Ishikawa (cell line): ENCODE data around the gene LY6G5B.

ENCODE experiments used
- CEBPB ChIP-seq: IDR thresholded peaks from 2 replicates; pipeline ENCODE4 v1.6.1; 2012
- CREB1 ChIP-seq: IDR thresholded peaks from 2 replicates; pipeline ENCODE4 v1.6.1; 2012; ENCODE audit warnings: low read depth
- EGR1 ChIP-seq: IDR thresholded peaks from 2 replicates; pipeline ENCODE4 v1.6.1; 2012
- EP300 ChIP-seq: IDR thresholded peaks from 2 replicates; pipeline ENCODE4 v1.6.1; 2012; ENCODE audit warnings: borderline replicate concordance
- FOXM1 ChIP-seq: IDR thresholded peaks from 2 replicates; pipeline ENCODE4 v1.6.1; 2012; ENCODE audit warnings: low read depth, borderline replicate concordance
- MAX ChIP-seq: IDR thresholded peaks from 2 replicates; pipeline ENCODE4 v1.6.1; 2012
- NFIC ChIP-seq: IDR thresholded peaks from 2 replicates; pipeline ENCODE4 v1.6.1; 2012
- RAD21 ChIP-seq: IDR thresholded peaks from 2 replicates; pipeline ENCODE4 v1.6.1; 2012; ENCODE audit warnings: low read depth
- REST ChIP-seq: IDR thresholded peaks from 2 replicates; pipeline ENCODE4 v1.6.1; 2012; ENCODE audit warnings: low read depth, mild to moderate bottlenecking
- TAF1 ChIP-seq: IDR thresholded peaks from 2 replicates; pipeline ENCODE4 v1.6.1; 2012; ENCODE audit warnings: low read depth, mild to moderate bottlenecking
- TCF12 ChIP-seq: IDR thresholded peaks from 2 replicates; pipeline ENCODE4 v1.6.1; 2012; ENCODE audit warnings: low read depth
- TEAD4 ChIP-seq: IDR thresholded peaks from 2 replicates; pipeline ENCODE4 v1.6.1; 2012
- USF1 ChIP-seq: IDR thresholded peaks from 2 replicates; pipeline ENCODE4 v1.6.1; 2012
- YY1 ChIP-seq: IDR thresholded peaks from 2 replicates; pipeline ENCODE4 v1.6.1; 2012; ENCODE audit warnings: low read depth
- ZBTB7A ChIP-seq: IDR thresholded peaks from 2 replicates; pipeline ENCODE4 v1.6.1; 2012; ENCODE audit warnings: low read depth

The LY6G5B gene

GRCh38 chr6:31633447-31633846 lies 36.3 kb upstream of the LY6G5B start:
- TF ChIP-seq FOXM1 = no peak
- TF ChIP-seq TCF12 = no peak
- no peak for TF ChIP-seq EGR1
- TF ChIP-seq REST = no peak
- no peak for TF ChIP-seq USF1
- no peak for TF ChIP-seq MAX
- no peak for TF ChIP-seq EP300
- TF ChIP-seq NFIC = no peak
- no peak for TF ChIP-seq CREB1
- TF ChIP-seq TAF1 = no peak
- no peak for TF ChIP-seq YY1
- TF ChIP-seq TEAD4 = no peak
- no peak for TF ChIP-seq ZBTB7A
- no peak for TF ChIP-seq RAD21
- no peak for TF ChIP-seq CEBPB

DNA sequence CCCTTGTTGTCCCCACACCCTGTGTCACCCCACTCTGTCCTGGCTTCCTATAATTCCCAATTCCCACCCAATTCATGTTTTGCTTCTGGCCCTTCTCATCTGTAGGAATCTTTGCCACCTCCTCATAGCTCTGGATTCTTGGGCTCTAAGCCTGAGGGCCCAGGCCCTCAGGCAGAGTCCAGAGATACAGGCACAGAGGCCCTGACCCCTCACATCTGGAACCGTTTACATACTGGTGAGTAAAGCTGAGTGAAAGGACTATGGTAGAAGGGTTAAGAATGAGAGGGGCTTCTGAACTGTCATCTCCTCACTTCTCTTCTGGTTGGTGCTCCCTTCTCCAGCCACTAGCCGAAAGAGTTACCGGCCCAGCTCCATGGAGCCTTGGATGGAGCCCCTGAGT lies 35.6 kb upstream of the LY6G5B start:
- TF ChIP-seq USF1 = no peak
- no peak for TF ChIP-seq REST
- TF ChIP-seq TAF1 = no peak
- TF ChIP-seq MAX = no peak
- no peak for TF ChIP-seq EGR1
- no peak for TF ChIP-seq FOXM1
- no peak for TF ChIP-seq CREB1
- TF ChIP-seq TEAD4 = no peak
- TF ChIP-seq RAD21 = no peak
- no peak for TF ChIP-seq EP300
- no peak for TF ChIP-seq TCF12
- no peak for TF ChIP-seq YY1

- no peak for TF ChIP-seq EGR1
- no peak for TF ChIP-seq YY1
- TF ChIP-seq TAF1 = no peak
- TF ChIP-seq CREB1 = no peak
- no peak for TF ChIP-seq TEAD4
- TF ChIP-seq REST = no peak
- TF ChIP-seq RAD21 = no peak
- no peak for TF ChIP-seq NFIC
Observed at GRCh38 chr6:31634969-31635575, 34.7 kb upstream of the LY6G5B start.

GRCh38 chr6:31636698-31637596 lies 32.8 kb upstream of the LY6G5B start:
- no peak for TF ChIP-seq TEAD4
- no peak for TF ChIP-seq NFIC
- no peak for TF ChIP-seq USF1
- no peak for TF ChIP-seq RAD21
- TF ChIP-seq REST = no peak
- no peak for TF ChIP-seq CEBPB
- no peak for TF ChIP-seq EP300
- no peak for TF ChIP-seq YY1
- TF ChIP-seq ZBTB7A = no peak
- no peak for TF ChIP-seq TCF12
- no peak for TF ChIP-seq MAX
- no peak for TF ChIP-seq CREB1
- TF ChIP-seq EGR1 = no peak
- TF ChIP-seq TAF1 = no peak
- TF ChIP-seq FOXM1 = no peak
